Activated CD8-positive, alpha-beta memory T cell treated with anti-CD3 and anti-CD28 coated beads, Interleukin-2, amount 50 U/mL, for 4 hours (primary cell): Measurements from ENCODE around the gene TMPRSS4.

ENCODE experiments used
- DNase-seq: peaks from one replicate; pipeline ENCODE4 v3.0.0-alpha.2; 2020

TMPRSS4 gene

GRCh38 chr11:118109231-118109630, 32.4 kb downstream of the TMPRSS4 start:
- DNase-seq, result no peak

- DNase-seq, result no peak
Observed at GRCh38 chr11:118111019-118111743, 34.3 kb downstream of the TMPRSS4 start.

- DNase-seq, result no peak
Observed at GRCh38 chr11:118111744-118112035, 34.8 kb downstream of the TMPRSS4 start.

- no peak for DNase-seq
Observed at GRCh38 chr11:118112711-118113430, 36.0 kb downstream of the TMPRSS4 start.

GRCh38 chr11:118114266-118114665, 37.4 kb downstream of the TMPRSS4 start:
- no peak for DNase-seq

- DNase-seq, result no peak
Observed at GRCh38 chr11:118115048-118115447, 38.2 kb downstream of the TMPRSS4 start.

- DNase-seq, result no peak
Observed at GRCh38 chr11:118117790-118118601, 41.1 kb downstream of the TMPRSS4 start.

GRCh38 chr11:118120793-118121192, 43.9 kb downstream of the TMPRSS4 start:
- DNase-seq, result no peak

- no peak for DNase-seq
Observed at GRCh38 chr11:118124929-118125535, 48.2 kb downstream of the TMPRSS4 start.

- no peak for DNase-seq
Observed at GRCh38 chr11:118126082-118126838, 49.4 kb downstream of the TMPRSS4 start.

GRCh38 chr11:118128310-118128709, 51.4 kb downstream of the TMPRSS4 start:
- no peak for DNase-seq

GRCh38 chr11:118128721-118129470, 52.0 kb downstream of the TMPRSS4 start:
- DNase-seq, result no peak

GRCh38 chr11:118129471-118130172, 52.7 kb downstream of the TMPRSS4 start:
- DNase-seq, result no peak

- no peak for DNase-seq
Observed at GRCh38 chr11:118132385-118133151, 55.7 kb downstream of the TMPRSS4 start.

- DNase-seq, result no peak
Observed at GRCh38 chr11:118133816-118134215, 56.9 kb downstream of the TMPRSS4 start.

GRCh38 chr11:118135051-118135795, 58.3 kb downstream of the TMPRSS4 start:
- DNase-seq, result no peak

- no peak for DNase-seq
Observed at GRCh38 chr11:118135796-118136165, 58.9 kb downstream of the TMPRSS4 start.

GRCh38 chr11:118136341-118136740, 59.5 kb downstream of the TMPRSS4 start:
- DNase-seq, result no peak

GRCh38 chr11:118136801-118137200, 59.9 kb downstream of the TMPRSS4 start:
- DNase-seq, result no peak
